Heart left ventricle (tissue), 16 donors: ENCODE data around the gene ARSB. TPM values are rescaled to one million over a fixed set of nuclear protein-coding genes. Genes with fewer than 3 reads are reported as not detected.

Experiments
- ATAC-seq, 4 donors: fragments of 200-7000 bp; cut with Tn5 transposase; one replicate each; pipeline ENCODE4 v1.9.1; 2020 to 2022; ENCODE audit warnings: moderate library complexity in 4 of 4, mild to moderate bottlenecking in 3 of 4, moderate number of reproducible peaks in 1 of 4
- DNase-seq, 5 donors: peaks; one replicate each; pipeline ENCODE4 v3.0.0-alpha.2; 2020
- H3K27ac ChIP-seq, 12 donors: fragments of 200-600 bp; sonication (generic) in 4 of 12; one replicate each; pipeline versions ENCODE4 v1.5.0 to v1.8.0; 2016 to 2022; ENCODE audit warnings: mild to moderate bottlenecking in 2 of 12
- H3K27me3 ChIP-seq, 9 donors: fragments of 200-600 bp; sonication (generic) in 2 of 9; one replicate each; pipeline versions ENCODE4 v1.5.1 to v1.8.0; 2016 to 2022; ENCODE audit warnings: mild to moderate bottlenecking in 3 of 9
- H3K36me3 ChIP-seq, 9 donors: fragments of 200-600 bp; sonication (generic) in 2 of 9; one replicate each; pipeline versions ENCODE4 v1.5.0 to v1.8.0; 2018 to 2022; ENCODE audit warnings: mild to moderate bottlenecking in 2 of 9
- H3K4me1 ChIP-seq, 12 donors: fragments of 200-600 bp; sonication (generic) in 4 of 12; one replicate each; pipeline versions ENCODE4 v1.5.0 to v1.8.0; 2016 to 2022; ENCODE audit warnings: mild to moderate bottlenecking in 3 of 12
- H3K4me3 ChIP-seq, 12 donors: fragments of 200-600 bp; sonication (generic) in 4 of 12; one replicate each; pipeline versions ENCODE4 v1.5.0 to v1.8.0; 2017 to 2022; ENCODE audit warnings: mild to moderate bottlenecking in 9 of 12, moderate library complexity in 4 of 12
- H3K9me3 ChIP-seq, 12 donors: fragments of 200-600 bp; sonication (generic) in 4 of 12; one replicate each; pipeline versions ENCODE4 v1.5.0 to v1.8.0; 2016 to 2022; ENCODE audit warnings: mild to moderate bottlenecking in 1 of 12
- CTCF ChIP-seq, 12 donors: fragments of 200-600 bp; sonication (generic) in 4 of 12; IDR thresholded peaks; one replicate each; pipeline versions ENCODE4 v1.5.0 to v1.8.0; 2018 to 2022; ENCODE audit warnings: antibody characterized with exemption in 12 of 12, mild to moderate bottlenecking in 5 of 12
- POLR2A ChIP-seq, 2 donors: fragments of 450-650 bp; IDR thresholded peaks; one replicate each; pipeline ENCODE4 v1.6.1; 2017; ENCODE audit warnings: antibody characterized with exemption in 2 of 2, mild to moderate bottlenecking in 2 of 2, moderate library complexity in 2 of 2
- WGBS, 4 donors: extraction: QIAGEN DNeasy Blood & Tissue Kit in 2 of 4; methylation state at CpG; one replicate each; pipeline versions ENCODE4 v1.1.5 to v1.1.7; 2013 to 2018; 5-methylcytosine and 5-hydroxymethylcytosine counted together
- intact Hi-C, 10 donors: fragments of 100-400 bp; cut with DNase I; formaldehyde crosslinking; loops; one replicate each; pipeline versions ENCODE4 v1.11.1 to v1.14.2; 2022
- polyA plus RNA-seq, 2 donors: library from polyadenylated mRNA; stranded (reverse); fragments of 200-250 nt; gene quantifications; one replicate each; pipeline ENCODE4 v1.2.3, GENCODE V29; 2013
- total RNA-seq, 9 donors: library from RNA; depleted of rRNA in 2 of 9; stranded (reverse); fragments of >200 nt in 2 of 9; fragmentation: NEBNext Ultra II Directional in 3 of 9; extraction: Animal tissue kit (Norgen Biotek cat#: 25700) in 3 of 9; gene quantifications; one replicate each; pipeline versions ENCODE4 v1.1.0 to v1.2.4, GENCODE V29; 2016 to 2023
- donor health status: ischemic (EF 13 %, LVEDD 7.1; RV severe dilation, severe dysfunction).
- donor health status: healthy with polysubstance abuse.
- donor health status: DM: no; HTN: yes; CAD: no.
- donor health status: DM: no; HTN: no; CAD: no.
- donor health status: ischemic (EF 25% LVEDD 6.9; RV normal size, moderate dysfunction).
- donor health status: ischemic (EF 25% LVEDD 5.7; RV mildly dilated, moderate dysfunction).
- donor health status: healthy.
- donor health status: DM: yes; HTN: yes; CAD: no.
- donor health status: ischemic (EF 35%, LVEDD 5.7; RV mildly dilated, moderate dysfunction).
- donor health status: nonischemic (EF 11% LVEDD 7.7; RV severe dilation, severe dysfunction).
- donor health status: DM: yes; HTN: yes; CAD: no.
- donor health status: PGD.
- donor health status: ischemic (EF 29% LVEDD 5.4; RV normal size, mild dysfunction).
- donor health status: nonischemic (EF 23%, LVEDD 6.1; RV moderate dilation, normal function).

The ARSB gene
- total and polyA plus RNA-seq, 11 donors = 2.2 to 25.8 (median 14.4) TPM

- Histone ChIP-seq H3K9me3 (peaks cover 0 to 12% (median 0%) of the 10 kb centered on the region in 12 donors), H3K27ac (no peak overlapping the region), H3K36me3 (peaks cover 0 to 8% (median 0%) of the 10 kb centered on the region in 9 donors), H3K27me3 (no peaks in the 10 kb centered on the region), H3K4me3 (no peak overlapping the region), H3K4me1 (peaks cover 0 to 21% (median 0%) of the 10 kb centered on the region in 12 donors)
- intact Hi-C loops = no loop called here
- TF ChIP-seq CTCF (IDR thresholded peaks at IDR 0.05) (no peak), POLR2A (IDR thresholded peaks at IDR 0.05) (no peak)
- WGBS, 4 donors = 90 to 100% (median 97%) methylated on average over 1 of the region's 1 CpG
- no peak for ATAC-seq
- no peak for DNase-seq
Measured at GRCh38 chr5:78782728-78783127, 202.4 kb downstream of the ARSB start.

GRCh38 chr5:78781611-78782286 is 203.4 kb downstream of the ARSB start:
- DNase-seq (no peak), ATAC-seq (no peak)
- Histone ChIP-seq H3K27ac (no peak overlapping the region), H3K36me3 (peaks cover 0 to 8% (median 0%) of the 10 kb centered on the region in 9 donors), H3K4me3 (no peak overlapping the region), H3K27me3 (no peaks in the 10 kb centered on the region), H3K4me1 (peaks cover 0 to 17% (median 0%) of the 10 kb centered on the region in 12 donors), H3K9me3 (peaks cover 0 to 12% (median 0%) of the 10 kb centered on the region in 12 donors)
- 80 to 85% (median 84%) methylated on average over 7 of the region's 7 CpGs for WGBS, 4 donors
- intact Hi-C loops = no loop called here
- TF ChIP-seq POLR2A (IDR thresholded peaks at IDR 0.05) (no peak), CTCF (IDR thresholded peaks at IDR 0.05) (no peak)

GRCh38 chr5:78779771-78780616 is 205.1 kb downstream of the ARSB start:
- Histone ChIP-seq H3K9me3 (peaks cover 0 to 12% (median 0%) of the 10 kb centered on the region in 12 donors), H3K36me3 (peaks cover 0 to 8% (median 0%) of the 10 kb centered on the region in 9 donors), H3K27ac (peak overlapping the region in 6 of 12 donors; percentile 19 to 63 (median 44)), H3K4me3 (no peak overlapping the region), H3K27me3 (no peaks in the 10 kb centered on the region), H3K4me1 (peaks cover 0 to 17% (median 0%) of the 10 kb centered on the region in 12 donors)
- WGBS, 4 donors = 75 to 85% (median 84%) methylated on average over 12 of the region's 12 CpGs
- intact Hi-C loops = no loop called here
- ATAC-seq (peak; percentile 38 to 90 (median 82)), DNase-seq (peak in 2 of 5 donors; percentile 39 to 59)
- TF ChIP-seq POLR2A (IDR thresholded peaks at IDR 0.05) (no peak), CTCF (IDR thresholded peaks at IDR 0.05) (no peak)

- intact Hi-C loops = no loop called here
- TF ChIP-seq POLR2A (IDR thresholded peaks at IDR 0.05) (no peak), CTCF (IDR thresholded peaks at IDR 0.05) (no peak)
- Histone ChIP-seq H3K36me3 (peaks cover 0 to 8% (median 0%) of the 10 kb centered on the region in 9 donors), H3K4me3 (no peak overlapping the region), H3K4me1 (peaks cover 0 to 17% (median 0%) of the 10 kb centered on the region in 12 donors), H3K9me3 (peaks cover 0 to 7% (median 0%) of the 10 kb centered on the region in 12 donors), H3K27ac (peak overlapping the region in 6 of 12 donors; percentile 19 to 63 (median 44)), H3K27me3 (no peaks in the 10 kb centered on the region)
- DNase-seq = no peak
- no peak for ATAC-seq
- WGBS, 4 donors = 96 to 98% (median 97%) methylated on average over 4 of the region's 4 CpGs
Measured at GRCh38 chr5:78779262-78779661, 205.8 kb downstream of the ARSB start.
